HG03108 (cell line): Measurements from ENCODE around the gene LDLRAD4.

Source experiments
- ATAC-seq: cut with Tn5 transposase; IDR thresholded peaks from one replicate; pipeline ENCODE4 v1.9.1; 2021; ENCODE audit warnings: moderate library complexity; ENCODE audit not compliant: unreplicated experiment

Gene LDLRAD4

DNA sequence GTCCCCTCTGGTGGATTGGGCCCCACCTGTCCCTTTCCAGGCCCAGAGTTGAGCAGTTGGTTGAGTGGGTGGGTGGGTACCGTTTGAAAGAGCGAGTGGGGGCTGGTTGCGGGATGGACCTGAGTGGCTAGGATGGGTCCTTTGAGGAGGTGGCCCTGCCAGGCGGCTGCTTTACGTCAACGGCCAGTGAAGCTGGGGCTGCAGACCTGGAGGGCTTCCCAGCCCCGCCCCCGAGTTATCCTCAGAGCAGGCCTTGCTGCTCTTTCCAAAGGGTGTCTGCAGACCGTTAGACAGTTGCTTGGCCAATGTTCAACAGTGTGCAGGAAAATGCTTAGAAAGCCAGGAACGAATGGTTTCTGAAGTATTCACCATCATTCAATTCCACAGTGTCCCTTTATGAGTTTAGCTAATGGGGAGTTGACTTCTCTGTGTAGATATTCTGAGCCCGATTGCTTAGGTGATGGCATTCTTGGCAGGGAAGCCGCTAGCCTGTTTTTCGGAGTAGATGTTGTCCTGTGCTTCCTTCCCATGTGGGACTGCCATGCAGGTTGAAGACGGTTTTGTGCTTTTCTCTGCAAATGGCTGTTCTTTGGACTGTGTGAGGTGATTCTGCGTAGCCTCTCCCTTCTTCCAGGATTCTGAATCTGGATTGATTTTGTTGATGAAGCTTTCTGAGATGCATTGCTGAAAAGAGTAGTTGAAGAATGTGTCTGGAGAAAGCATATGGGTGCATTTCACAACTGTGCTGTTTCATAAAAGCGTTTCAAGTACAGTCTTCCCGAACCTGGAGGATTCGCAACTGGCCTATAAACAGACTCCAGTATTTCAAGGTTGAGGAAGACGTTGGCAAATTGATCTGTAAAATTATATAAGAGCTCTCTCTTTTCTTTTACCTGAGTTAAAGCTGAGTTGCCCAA, 45.8 kb downstream of the LDLRAD4 start:
- no peak for ATAC-seq

DNA sequence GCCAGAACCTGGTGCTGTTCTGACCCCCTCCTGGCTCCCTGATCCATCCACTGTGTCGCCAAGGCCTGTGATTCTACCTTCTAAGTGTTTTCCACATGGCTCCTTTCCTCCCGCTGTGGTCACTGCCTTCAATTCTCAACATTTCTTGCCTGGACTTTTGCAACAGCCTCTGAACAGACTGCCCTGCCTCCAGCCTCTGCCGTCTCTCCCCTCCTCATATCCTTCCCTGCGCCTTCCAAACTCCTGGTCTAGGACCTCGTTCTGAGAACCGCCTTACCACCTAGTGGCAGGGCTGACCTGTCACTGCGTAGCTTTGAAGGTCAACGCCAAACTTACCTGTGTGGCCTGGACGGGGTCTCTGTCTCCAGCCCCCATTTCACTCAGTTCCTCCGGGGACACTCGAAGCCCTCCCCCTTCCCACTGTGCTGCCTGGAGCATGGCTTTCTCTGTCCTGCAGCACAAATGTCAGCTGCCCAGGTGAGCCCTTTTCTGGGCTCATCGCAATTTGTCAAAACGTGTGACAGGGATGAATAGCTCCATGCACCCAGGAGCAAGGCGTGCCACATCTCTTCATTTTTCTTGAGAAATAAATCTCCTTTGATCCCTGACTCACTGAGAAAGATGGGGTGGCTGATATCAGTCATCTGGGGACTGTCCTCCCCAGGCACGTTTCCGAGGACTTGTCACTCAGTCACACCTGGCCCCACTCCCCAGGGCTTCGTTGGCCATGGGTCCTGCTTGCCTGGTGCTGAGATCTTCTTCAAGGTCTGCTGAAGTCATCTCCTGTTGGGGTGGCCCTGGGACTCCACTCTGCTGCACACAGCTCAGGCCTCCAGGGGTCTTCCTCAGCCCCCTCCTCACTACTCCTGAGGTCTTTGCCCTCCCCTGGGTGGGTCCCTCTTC, 46.7 kb downstream of the LDLRAD4 start:
- no peak for ATAC-seq

DNA sequence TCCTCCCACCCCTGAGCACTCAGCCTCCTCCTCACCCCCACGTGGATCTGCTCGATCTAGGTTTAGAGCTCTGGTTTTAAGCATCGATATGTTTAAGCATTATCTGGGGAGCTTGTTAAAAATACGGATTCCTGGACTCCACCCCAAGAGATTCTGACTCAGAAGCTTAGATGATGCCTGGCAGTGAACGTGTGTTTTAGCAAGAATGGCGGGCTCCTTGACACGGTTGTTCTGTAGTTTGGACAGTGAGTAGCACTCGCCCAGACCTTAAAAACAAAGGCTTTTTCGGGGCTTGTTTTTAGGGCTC, 47.3 kb downstream of the LDLRAD4 start:
- ATAC-seq, result no peak

DNA sequence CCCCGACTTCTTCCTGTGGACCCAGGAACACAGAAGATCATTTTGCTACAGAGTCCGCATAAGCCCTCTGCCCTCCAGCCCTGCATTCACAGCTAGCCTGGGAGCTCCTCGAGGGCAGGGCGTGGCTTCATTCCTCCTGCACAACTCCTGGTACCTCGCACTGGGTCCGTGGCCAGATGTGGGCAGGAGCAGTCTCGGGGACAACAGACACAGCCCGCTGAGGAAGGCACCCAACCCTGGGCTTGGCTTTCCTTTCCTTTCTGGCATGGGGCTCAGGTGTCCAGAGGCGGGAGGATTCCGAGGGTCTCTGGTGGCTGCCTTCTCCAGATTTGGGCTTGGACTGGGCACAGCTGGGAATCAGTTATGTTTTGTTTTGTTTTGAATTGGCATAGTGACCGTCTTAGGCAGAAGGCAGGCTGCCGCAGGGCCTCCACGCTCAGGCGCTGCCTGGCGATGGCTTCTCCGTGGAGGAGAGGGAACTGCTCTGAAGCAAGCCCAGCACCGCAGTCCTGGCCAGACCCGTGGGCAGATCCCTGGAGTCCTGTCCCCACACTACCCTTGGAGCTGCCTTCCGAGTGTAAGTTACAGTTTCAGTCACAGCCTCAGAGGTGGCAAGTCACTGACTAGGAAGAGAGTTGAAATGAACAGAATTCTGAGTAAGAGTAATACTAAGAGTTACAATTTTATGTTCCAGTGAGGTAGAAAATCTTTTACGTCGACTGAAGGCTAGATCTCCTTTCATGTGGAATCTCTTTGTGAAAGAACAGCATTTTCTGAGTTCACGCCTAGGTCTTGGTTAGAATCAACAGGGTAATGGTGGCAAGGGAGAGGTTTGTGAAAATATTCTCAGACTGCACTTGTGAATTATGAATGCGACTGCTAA, 47.9 kb downstream of the LDLRAD4 start:
- no peak for ATAC-seq

DNA sequence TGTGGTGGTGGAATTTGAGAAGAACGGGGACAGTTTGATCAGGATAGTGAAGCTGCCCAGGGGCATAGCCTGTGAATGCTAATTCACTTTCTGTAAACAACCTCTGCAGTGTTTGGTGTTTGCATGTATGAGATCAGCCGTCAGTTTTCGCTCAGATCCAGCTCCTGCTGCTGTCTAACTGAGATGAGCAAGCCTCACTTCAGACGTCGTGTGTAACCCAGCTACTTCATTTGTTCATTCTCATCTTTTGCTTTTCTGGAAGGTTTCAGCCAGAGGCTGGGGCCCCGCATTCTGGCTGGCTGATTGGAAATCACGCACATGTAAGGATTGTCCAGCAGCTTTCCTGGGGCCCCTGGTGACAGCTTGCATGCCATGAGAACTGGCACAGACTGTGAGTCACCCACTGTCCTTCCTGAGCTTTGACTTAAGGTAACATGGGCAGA, 48.9 kb downstream of the LDLRAD4 start:
- ATAC-seq, result no peak

DNA sequence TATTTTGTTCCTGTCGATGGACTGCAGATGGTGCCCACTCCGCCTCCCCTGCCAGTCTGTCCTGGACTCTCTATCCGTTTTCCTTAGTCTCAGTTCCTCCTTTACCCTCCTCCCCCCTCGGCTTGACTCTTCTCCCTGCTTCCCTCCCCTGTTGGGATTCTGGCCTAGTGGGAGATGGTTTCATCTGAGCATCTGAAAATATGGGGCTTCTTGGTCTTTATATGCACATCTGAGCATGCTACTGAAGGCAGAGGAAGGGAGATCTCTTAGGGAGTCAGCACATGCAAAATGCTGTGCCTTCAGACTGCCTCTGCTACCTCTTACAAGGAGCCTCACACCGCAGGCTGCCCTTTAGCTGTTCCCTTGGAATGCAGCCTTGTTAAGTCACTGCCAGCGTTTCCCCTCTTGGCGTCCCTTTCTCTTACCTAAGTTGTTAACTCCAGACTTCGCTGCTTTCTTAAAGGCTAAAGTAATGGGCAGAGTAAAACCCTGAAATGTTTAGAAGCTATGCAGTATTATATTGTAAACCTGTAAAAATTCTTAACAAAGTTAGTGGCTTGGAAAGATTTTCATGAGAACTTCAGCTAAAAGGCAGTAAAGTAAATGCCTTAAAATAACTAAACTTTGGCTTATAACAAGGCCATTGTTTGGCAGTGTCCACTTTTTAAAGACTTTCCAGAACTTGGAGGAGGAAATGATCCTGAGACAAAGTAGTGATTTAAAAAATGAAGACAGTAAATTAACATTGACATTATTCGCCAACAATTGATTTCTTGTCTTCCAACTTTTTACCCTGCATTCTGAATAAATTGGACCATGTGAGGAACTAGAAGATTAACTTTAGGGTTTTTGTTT, 49.8 kb downstream of the LDLRAD4 start:
- ATAC-seq, result no peak

DNA sequence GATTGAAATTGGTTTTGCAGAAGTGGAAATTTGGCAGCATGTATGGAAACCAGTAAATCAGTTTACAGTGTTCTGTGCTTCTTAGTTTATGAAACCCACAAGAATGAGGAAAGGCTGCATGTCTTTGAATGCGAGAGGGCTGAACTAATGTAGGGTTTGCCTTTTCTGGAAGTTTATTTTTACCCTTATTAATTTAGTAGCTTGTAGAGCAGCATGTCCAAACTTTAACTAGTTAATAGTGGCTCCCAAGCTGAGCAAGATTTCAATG, 50.4 kb downstream of the LDLRAD4 start:
- no peak for ATAC-seq

GRCh38 chr18:13269521-13270011, 51.0 kb downstream of the LDLRAD4 start:
- no peak for ATAC-seq

DNA sequence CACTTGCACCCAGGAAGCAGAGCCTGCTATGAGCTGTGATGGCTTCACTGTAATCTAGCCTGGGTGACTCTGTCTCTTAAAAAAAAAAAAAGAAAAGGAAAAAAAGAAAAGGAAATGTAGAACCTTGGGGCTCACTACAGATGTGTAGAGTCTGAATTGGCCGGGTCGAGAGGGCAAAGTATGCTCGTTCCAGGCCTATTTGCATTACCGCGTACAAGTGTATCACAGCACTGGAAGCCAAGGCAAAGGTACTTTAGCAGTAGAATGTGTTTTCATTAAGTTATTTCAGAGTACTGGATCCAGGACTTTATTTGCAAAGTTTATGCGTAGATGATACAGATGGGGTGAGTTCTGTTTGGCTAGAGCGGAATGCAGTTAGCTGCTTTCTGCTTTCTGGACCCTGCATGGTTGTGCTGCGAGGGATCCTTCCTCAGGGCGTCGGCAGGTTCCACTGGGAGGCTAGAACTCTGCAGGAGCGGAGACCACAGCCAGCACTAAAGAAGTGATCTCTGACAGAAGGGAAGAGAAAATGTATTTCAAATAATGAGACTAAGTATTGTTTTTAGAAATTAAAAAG, 51.8 kb downstream of the LDLRAD4 start:
- ATAC-seq, result no peak

DNA sequence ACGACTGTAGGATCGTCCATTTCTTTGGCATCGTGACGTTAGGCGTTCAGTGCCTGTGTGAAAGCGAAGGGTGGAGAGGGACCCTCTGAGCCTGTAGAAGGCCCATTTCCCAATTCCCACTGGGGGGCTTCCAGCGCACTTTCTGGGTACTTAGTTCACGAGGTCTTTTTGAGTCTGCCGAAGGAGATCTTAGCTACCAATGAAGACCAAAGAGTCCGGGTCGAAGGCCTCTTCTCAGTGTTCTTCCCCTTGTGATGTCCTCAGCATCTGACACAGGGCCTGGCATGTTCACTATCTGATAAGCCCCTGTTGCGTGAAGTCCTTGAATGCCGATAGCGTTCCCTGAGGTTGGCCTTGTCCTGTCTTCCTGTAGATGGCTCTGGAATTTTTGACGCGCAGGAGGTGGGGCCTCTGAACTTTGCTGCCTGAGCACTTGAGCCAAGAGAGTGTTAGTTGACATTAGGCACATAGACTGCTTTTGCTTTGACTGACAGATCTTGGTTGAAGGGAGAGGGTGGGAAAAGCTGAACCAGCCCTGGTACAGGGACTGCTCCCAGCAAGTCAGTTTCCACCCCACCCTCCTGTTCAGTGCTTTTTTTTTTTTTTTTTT, 52.8 kb downstream of the LDLRAD4 start:
- no peak for ATAC-seq

- no peak for ATAC-seq
Observed at GRCh38 chr18:13272416-13272815, 53.9 kb downstream of the LDLRAD4 start.

DNA sequence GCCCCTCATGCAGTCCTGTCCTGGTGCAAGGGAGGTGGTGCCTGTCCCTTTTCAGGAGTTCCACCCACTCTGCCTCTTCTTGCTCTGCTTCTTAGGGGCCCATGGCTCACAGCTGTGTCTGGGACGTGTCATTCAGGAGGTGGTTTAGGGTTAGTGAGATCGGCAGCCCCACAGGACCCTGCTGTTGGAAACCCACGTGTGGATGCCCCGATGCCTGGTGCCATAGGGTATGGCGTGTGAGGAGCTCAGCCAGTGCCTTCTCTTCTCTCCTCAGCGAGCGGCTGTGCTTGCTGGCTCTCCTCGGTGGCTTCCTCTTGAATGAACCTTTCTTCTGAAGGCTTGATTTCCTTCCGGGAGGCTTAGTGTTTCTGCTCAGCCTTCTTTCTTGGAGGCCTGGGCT, 55.2 kb downstream of the LDLRAD4 start:
- ATAC-seq, result no peak

DNA sequence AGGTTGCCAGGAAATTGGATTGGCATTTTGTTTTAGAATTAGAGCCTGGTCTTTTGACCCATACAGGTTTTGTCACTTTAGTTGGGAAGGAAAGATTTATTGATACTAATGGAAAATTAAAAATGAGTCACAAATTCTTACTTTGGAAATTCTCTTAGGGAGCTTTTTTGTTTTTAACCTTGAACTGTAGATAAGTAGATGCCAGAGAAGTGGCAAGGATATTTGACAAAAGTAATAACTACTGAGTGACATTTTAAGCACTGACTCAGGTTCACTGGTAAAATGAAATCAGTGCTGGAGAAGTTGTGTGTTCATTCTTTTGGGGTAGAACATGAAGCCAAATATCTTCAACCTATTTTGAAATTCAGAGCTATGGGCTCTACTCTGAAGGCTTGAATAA, 56.5 kb downstream of the LDLRAD4 start:
- no peak for ATAC-seq

DNA sequence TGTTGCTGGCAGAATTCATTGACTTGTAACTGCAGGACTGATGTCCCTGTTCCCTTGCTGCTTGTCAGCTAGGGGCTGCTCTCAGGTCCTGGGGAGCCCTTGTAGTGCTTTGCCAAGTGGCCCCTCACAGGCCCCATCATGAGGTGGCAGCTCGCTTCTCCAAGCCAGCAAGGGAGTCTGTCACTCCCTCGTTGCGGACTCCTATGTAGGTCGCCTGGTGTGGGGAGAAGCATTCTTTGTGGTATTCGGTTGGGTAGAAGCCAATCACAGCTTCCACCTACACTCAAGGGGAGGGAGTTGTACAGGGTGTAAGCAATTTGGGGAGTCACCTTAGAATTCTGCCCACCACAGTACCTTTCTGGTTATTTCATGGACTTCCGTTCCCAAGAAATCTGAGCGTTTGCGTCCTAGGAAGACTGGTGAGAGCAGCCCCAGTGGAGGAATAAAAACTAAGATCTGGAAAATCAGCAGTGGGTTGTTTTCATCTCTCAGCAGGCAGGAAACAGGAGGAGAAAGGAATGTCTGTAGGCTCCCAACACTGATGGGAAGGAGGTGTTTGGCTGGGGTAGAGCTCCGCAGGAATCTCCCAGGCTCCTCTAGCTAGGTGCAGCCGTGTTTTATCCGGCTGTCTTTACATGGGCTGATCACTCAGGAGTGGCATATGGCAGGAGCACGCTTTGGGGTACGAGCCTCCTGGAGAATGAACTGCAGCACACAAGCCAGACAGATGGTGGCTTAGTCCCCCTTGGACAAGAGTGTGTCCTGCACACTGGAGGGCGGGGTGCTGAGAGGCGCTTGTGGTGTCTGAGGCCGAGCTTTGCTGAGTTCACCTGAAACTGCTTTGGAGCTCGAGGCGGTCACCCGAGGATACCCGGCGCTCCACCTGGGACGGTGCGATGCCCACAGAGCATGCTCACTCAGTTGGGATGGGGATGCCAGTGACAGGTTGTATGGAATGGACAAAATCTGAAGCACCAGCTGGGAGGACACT, 58.3 kb downstream of the LDLRAD4 start:
- ATAC-seq, result no peak

DNA sequence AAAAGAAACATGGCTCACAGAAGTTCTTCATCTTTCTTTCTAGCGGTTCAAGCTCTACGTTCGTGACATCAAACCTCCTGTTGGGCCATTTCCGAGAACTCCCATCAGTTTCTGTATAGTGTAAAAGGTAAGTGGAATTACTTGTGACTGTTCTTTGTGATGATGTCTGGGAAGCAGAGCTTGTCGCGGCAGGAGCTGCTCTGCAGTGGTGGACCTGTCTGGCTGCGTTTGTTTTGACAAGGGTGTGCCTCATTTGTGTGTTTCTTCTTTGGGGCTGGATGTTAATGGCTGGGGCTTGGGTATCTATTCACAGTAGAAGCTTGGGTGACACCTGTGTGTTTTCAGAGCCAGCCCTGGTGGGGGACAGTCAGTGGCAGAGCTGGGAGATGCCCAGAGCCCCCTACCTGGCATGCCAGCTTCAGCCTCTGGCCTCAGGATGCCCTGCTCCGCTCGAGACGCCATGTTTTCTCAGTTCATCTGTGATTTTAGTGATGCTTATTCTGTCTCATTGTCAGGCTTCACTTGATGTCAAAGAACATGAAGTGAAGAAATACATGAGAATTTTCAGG, 59.6 kb downstream of the LDLRAD4 start:
- ATAC-seq, result no peak

DNA sequence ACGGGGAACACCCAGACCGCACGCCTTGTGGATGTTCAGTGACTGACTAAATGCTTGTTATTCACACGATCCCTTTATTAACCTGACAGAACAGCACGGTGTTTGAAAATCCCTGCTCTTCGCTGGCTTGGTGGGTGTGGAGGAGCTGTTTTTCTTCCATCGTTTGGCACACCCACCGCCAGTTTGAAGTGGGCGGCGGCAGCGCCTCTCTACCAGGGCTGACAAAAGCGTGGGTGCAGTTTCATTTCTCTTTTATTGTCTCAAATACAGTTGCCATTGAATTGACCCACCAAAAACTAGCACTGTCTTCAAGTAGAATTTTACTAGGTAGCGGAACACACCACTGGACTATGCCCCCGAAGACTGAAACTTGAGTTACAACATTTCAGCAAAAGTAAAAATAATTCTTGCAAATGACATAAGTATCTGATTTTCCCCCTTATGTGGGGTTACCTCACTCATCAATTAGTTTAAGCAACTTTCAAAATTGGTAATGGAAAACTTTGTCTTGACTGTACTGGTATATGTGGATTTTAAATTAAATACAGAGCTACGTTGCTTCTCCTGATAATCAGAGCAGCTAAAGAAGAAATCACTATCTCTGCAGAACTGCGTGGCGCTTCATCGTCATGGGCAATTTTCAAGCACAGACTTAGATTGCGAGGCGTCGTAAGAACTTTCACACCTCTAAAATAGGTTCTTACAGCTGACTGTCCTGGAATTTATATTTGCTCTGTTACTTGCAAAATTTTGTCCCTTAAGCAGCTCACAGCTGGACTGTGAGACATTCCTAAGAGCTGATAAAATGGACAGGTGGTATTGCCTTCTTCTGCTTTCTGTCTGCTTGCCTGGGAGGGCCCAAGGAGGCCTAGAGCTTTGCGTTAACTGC, 60.9 kb downstream of the LDLRAD4 start:
- no peak for ATAC-seq
